GM12864 (cell line): ENCODE measurements around the gene NEURL1.

Experiments used
- DNase-seq: peaks from one replicate; pipeline ENCODE4 v3.0.0-alpha.2; 2011; ENCODE audit warnings: low read depth
- H3K4me3 ChIP-seq: 2 replicates; pipeline ENCODE4 v1.5.1; 2011; ENCODE audit warnings: mild to moderate bottlenecking, low read depth, low read length, control low read depth
- CTCF ChIP-seq: IDR thresholded peaks from 2 replicates; pipeline ENCODE4 v1.5.1; 2011; ENCODE audit warnings: low read depth, mild to moderate bottlenecking, moderate library complexity, low read length, control low read depth, inconsistent platforms; ENCODE audit errors: missing control alignments

NEURL1 gene

GRCh38 chr10:103584216-103585010 lies 90.9 kb downstream of the NEURL1 start:
- H3K4me3 ChIP-seq = peak overlapping the region; percentile 55
- TF ChIP-seq CTCF = no peak
- peak; percentile 34 for DNase-seq

GRCh38 chr10:103585011-103585405 lies 91.5 kb downstream of the NEURL1 start:
- no peak for DNase-seq
- peak overlapping the region; percentile 55; the same call in 1 of the 2 replicates for H3K4me3 ChIP-seq
- TF ChIP-seq CTCF = no peak

GRCh38 chr10:103587073-103587472 lies 93.6 kb downstream of the NEURL1 start:
- DNase-seq = no peak
- no peak for TF ChIP-seq CTCF
- H3K4me3 ChIP-seq = no peak overlapping the region

- H3K4me3 ChIP-seq = no peak overlapping the region
- no peak for TF ChIP-seq CTCF
These were observed 95.6 kb downstream of the NEURL1 start for GRCh38 chr10:103589074-103589630.

GRCh38 chr10:103590060-103590459 lies 96.6 kb downstream of the NEURL1 start:
- TF ChIP-seq CTCF = no peak
- no peak for DNase-seq
- H3K4me3 ChIP-seq = no peak overlapping the region

More at GRCh38 chr10:103589074-103589630, 95.6 kb downstream of the NEURL1 start:
- DNase-seq = no peak

GRCh38 chr10:103590744-103591291 lies 97.3 kb downstream of the NEURL1 start:
- H3K4me3 ChIP-seq = no peak overlapping the region
- no peak for DNase-seq
- no peak for TF ChIP-seq CTCF
